Subcutaneous abdominal adipose tissue (tissue), 5 donors: Measurements from ENCODE around the gene CLDN24.
"Not testable (repeated sequence)": the region's sequence is repeated elsewhere in the genome, so short reads cannot be mapped to it uniquely, and the experiment has no call there.

ENCODE experiments used
- H3K27ac ChIP-seq: one replicate; pipeline ENCODE4 v1.7.0; 2013; ENCODE audit warnings: low read depth, mild to moderate bottlenecking, inconsistent platforms, low read length, moderate library complexity
- H3K27me3 ChIP-seq, 5 donors: one replicate each; pipeline ENCODE4 v1.7.0; 2013; ENCODE audit warnings: low read length in 5 of 5, inconsistent platforms in 1 of 5; ENCODE audit not compliant: control insufficient read depth in 5 of 5, insufficient read depth in 4 of 5
- H3K36me3 ChIP-seq, 5 donors: one replicate each; pipeline ENCODE4 v1.7.0; 2013; ENCODE audit warnings: low read length in 5 of 5; ENCODE audit not compliant: control insufficient read depth in 5 of 5, insufficient read depth in 5 of 5
- H3K4me1 ChIP-seq, 5 donors: one replicate each; pipeline ENCODE4 v1.7.0; 2013; ENCODE audit warnings: low read length in 5 of 5, mild to moderate bottlenecking in 3 of 5, moderate library complexity in 1 of 5; ENCODE audit not compliant: control insufficient read depth in 5 of 5, insufficient read depth in 5 of 5
- H3K4me3 ChIP-seq, 5 donors: one replicate each; pipeline ENCODE4 v1.7.0; 2013; ENCODE audit warnings: low read length in 5 of 5, low read depth in 1 of 5
- H3K9ac ChIP-seq, 5 donors: one replicate each; pipeline ENCODE4 v1.7.0; 2013; ENCODE audit warnings: low read length in 5 of 5, mild to moderate bottlenecking in 4 of 5, moderate library complexity in 3 of 5
- H3K9me3 ChIP-seq, 5 donors: one replicate each; pipeline ENCODE4 v1.7.0; 2013; ENCODE audit warnings: low read length in 5 of 5; ENCODE audit not compliant: control insufficient read depth in 5 of 5
- donor health status: healthy.
- donor health status: healthy.
- donor health status: healthy.
- donor health status: healthy.
- donor health status: healthy.

The CLDN24 gene

GRCh38 chr4:183326387-183326786 lies 4.2 kb upstream of the CLDN24 start:
- not testable (repeated sequence) for H3K4me3 ChIP-seq, H3K27me3 ChIP-seq, H3K27ac ChIP-seq, H3K9ac ChIP-seq, H3K9me3 ChIP-seq, H3K4me1 ChIP-seq
- peaks cover 0 to 12% (median 3%) of the 10 kb centered on the region in 5 donors for H3K36me3 ChIP-seq

GRCh38 chr4:183324619-183325018 lies 2.4 kb upstream of the CLDN24 start:
- Histone ChIP-seq H3K9ac (no peak overlapping the region), H3K4me3 (no peak overlapping the region), H3K27me3 (no peaks in the 10 kb centered on the region), H3K4me1 (peaks cover 0 to 2% (median 0%) of the 10 kb centered on the region in 5 donors), H3K36me3 (peaks cover 0 to 12% (median 3%) of the 10 kb centered on the region in 5 donors), H3K9me3 (peaks cover 0 to 6% (median 0%) of the 10 kb centered on the region in 5 donors), H3K27ac (no peak overlapping the region)

GRCh38 chr4:183324056-183324455 lies 1.8 kb upstream of the CLDN24 start:
- H3K27me3 ChIP-seq, H3K4me1 ChIP-seq, H3K9ac ChIP-seq, H3K9me3 ChIP-seq, H3K27ac ChIP-seq, H3K4me3 ChIP-seq: not testable (repeated sequence)
- peaks cover 0 to 12% (median 3%) of the 10 kb centered on the region in 5 donors for H3K36me3 ChIP-seq

GRCh38 chr4:183323295-183323694 lies 1.1 kb upstream of the CLDN24 start:
- peaks cover 0 to 2% (median 0%) of the 10 kb centered on the region in 5 donors for H3K4me1 ChIP-seq
- no peaks in the 10 kb centered on the region for H3K9me3 ChIP-seq
- no peak overlapping the region for H3K4me3 ChIP-seq
- peaks cover 0 to 15% (median 3%) of the 10 kb centered on the region in 5 donors for H3K36me3 ChIP-seq
- H3K9ac ChIP-seq, result no peak overlapping the region
- H3K27ac ChIP-seq, result no peak overlapping the region
- no peaks in the 10 kb centered on the region for H3K27me3 ChIP-seq

GRCh38 chr4:183321516-183321915 lies 710 bp downstream of the CLDN24 start:
- H3K4me1 ChIP-seq, result peaks cover 0 to 2% (median 0%) of the 10 kb centered on the region in 5 donors
- H3K27me3 ChIP-seq, result no peaks in the 10 kb centered on the region
- no peak overlapping the region for H3K27ac ChIP-seq
- no peak overlapping the region for H3K4me3 ChIP-seq
- peaks cover 0 to 10% (median 3%) of the 10 kb centered on the region in 5 donors for H3K36me3 ChIP-seq
- H3K9me3 ChIP-seq, result no peaks in the 10 kb centered on the region
- H3K9ac ChIP-seq, result no peak overlapping the region

- H3K4me3 ChIP-seq, result no peak overlapping the region
- H3K27me3 ChIP-seq, result no peaks in the 10 kb centered on the region
- no peak overlapping the region for H3K27ac ChIP-seq
- H3K9ac ChIP-seq, result no peak overlapping the region
- peaks cover 0 to 2% (median 0%) of the 10 kb centered on the region in 5 donors for H3K4me1 ChIP-seq
- no peaks in the 10 kb centered on the region for H3K9me3 ChIP-seq
- H3K36me3 ChIP-seq, result peaks cover 0 to 14% (median 6%) of the 10 kb centered on the region in 5 donors
Measured at GRCh38 chr4:183321079-183321478, 1.1 kb downstream of the CLDN24 start.

- Histone ChIP-seq H3K9me3 (no peaks in the 10 kb centered on the region), H3K4me3 (no peak within 1 kb of the TSS), H3K27ac (no peak within 1 kb of the TSS)
Measured at GRCh38 chr4:183320211-183321059, 1.8 kb downstream of the CLDN24 start, which contains the start of gene CLDN22. TSS of gene CLDN22 (minus strand) at chr4:183320276. CDS start at chr4:183320218, 58 bp downstream.

GRCh38 chr4:183318656-183319055 lies 3.6 kb downstream of the CLDN24 start:
- H3K9ac ChIP-seq, result no peak overlapping the region
- H3K27me3 ChIP-seq, result no peaks in the 10 kb centered on the region
- no peaks in the 10 kb centered on the region for H3K9me3 ChIP-seq
- H3K27ac ChIP-seq, result no peak overlapping the region
- no peak overlapping the region for H3K4me3 ChIP-seq
- peaks cover 2 to 38% (median 28%) of the 10 kb centered on the region in 5 donors for H3K36me3 ChIP-seq
- H3K4me1 ChIP-seq, result no peaks in the 10 kb centered on the region

More at GRCh38 chr4:183320211-183321059, 1.8 kb downstream of the CLDN24 start, which contains the start of gene CLDN22:
- H3K4me1 ChIP-seq, result no peaks in the 10 kb centered on the region
- H3K36me3 ChIP-seq, result peaks cover 1 to 20% (median 11%) of the 10 kb centered on the region in 5 donors
- no peaks in the 10 kb centered on the region for H3K27me3 ChIP-seq
- no peak within 1 kb of the TSS for H3K9ac ChIP-seq

- Histone ChIP-seq H3K27me3 (no peaks in the 10 kb centered on the region), H3K9me3 (no peaks in the 10 kb centered on the region), H3K4me3 (no peak overlapping the region), H3K9ac (no peak overlapping the region), H3K27ac (no peak overlapping the region), H3K36me3 (peaks cover 8 to 49% (median 41%) of the 10 kb centered on the region in 5 donors), H3K4me1 (no peaks in the 10 kb centered on the region)
Measured at GRCh38 chr4:183314806-183315205, 7.4 kb downstream of the CLDN24 start.

GRCh38 chr4:183314336-183314735 lies 7.9 kb downstream of the CLDN24 start:
- Histone ChIP-seq H3K36me3 (peaks cover 8 to 49% (median 41%) of the 10 kb centered on the region in 5 donors), H3K9ac (no peak overlapping the region), H3K4me3 (no peak overlapping the region)

More at GRCh38 chr4:183314336-183314735, 7.9 kb downstream of the CLDN24 start:
- no peaks in the 10 kb centered on the region for H3K4me1 ChIP-seq
- no peaks in the 10 kb centered on the region for H3K27me3 ChIP-seq
- H3K9me3 ChIP-seq, result no peaks in the 10 kb centered on the region
- no peak overlapping the region for H3K27ac ChIP-seq
